HepG2 (cell line): Measurements from ENCODE around the gene ETHE1. TPM values are rescaled to one million over a fixed set of nuclear protein-coding genes. Genes with fewer than 3 reads are reported as not detected.

Experiments
- CC2D1A ChIP-seq: sonication (generic); formaldehyde crosslinking; IDR thresholded peaks from 2 replicates; pipeline ENCODE4 v1.8.1; 2023; ENCODE audit warnings: mild to moderate bottlenecking, missing genetic modification reagents
- FOSL2 ChIP-seq: sonication (generic); formaldehyde crosslinking; IDR thresholded peaks from 2 replicates; pipeline ENCODE4 v1.4.0; 2020; ENCODE audit warnings: missing genetic modification reagents
- GPN1 ChIP-seq: sonication (generic); formaldehyde crosslinking; IDR thresholded peaks from 2 replicates; pipeline ENCODE4 v1.5.1; 2020; ENCODE audit warnings: missing genetic modification reagents, borderline replicate concordance
- GZF1 ChIP-seq: sonication (generic); formaldehyde crosslinking; IDR thresholded peaks from 2 replicates; pipeline ENCODE4 v1.5.1; 2020; ENCODE audit warnings: mild to moderate bottlenecking, missing genetic modification reagents
- HDAC1 ChIP-seq: sonication (generic); formaldehyde crosslinking; IDR thresholded peaks from 2 replicates; pipeline ENCODE4 v1.5.1; 2020; ENCODE audit warnings: mild to moderate bottlenecking, missing genetic modification reagents
- MIXL1 ChIP-seq: IDR thresholded peaks from 2 replicates; pipeline ENCODE4 v1.6.1; 2016
- PPARG ChIP-seq: conservative IDR thresholded peaks from 2 replicates; pipeline ENCODE4 v1.6.1; 2016; ENCODE audit warnings: missing biosample characterization, missing genetic modification reagents
- SRSF9 ChIP-seq: fragments of 200-400 bp; formaldehyde crosslinking; IDR thresholded peaks from 2 replicates; pipeline ENCODE4 v1.6.1; 2018; ENCODE audit warnings: borderline replicate concordance, mild to moderate bottlenecking, low read depth, low read length; ENCODE audit not compliant: insufficient read depth, poor library complexity, severe bottlenecking
- U2AF2 ChIP-seq: fragments of 200-400 bp; formaldehyde crosslinking; IDR thresholded peaks from 2 replicates; pipeline ENCODE4 v1.6.1; 2017; ENCODE audit warnings: low read depth, mild to moderate bottlenecking, low read length
- ZFP1 ChIP-seq: IDR thresholded peaks from 2 replicates; pipeline ENCODE4 v1.6.1; 2016
- ZFP82 ChIP-seq: sonication (generic); formaldehyde crosslinking; IDR thresholded peaks from 2 replicates; pipeline ENCODE4 v1.5.1; 2020; ENCODE audit warnings: mild to moderate bottlenecking, missing genetic modification reagents, borderline replicate concordance
- ZKSCAN8 ChIP-seq: IDR thresholded peaks from 2 replicates; pipeline ENCODE4 v1.6.1; 2016; ENCODE audit warnings: borderline replicate concordance, missing genetic modification reagents, missing compliant biosample characterization
- ZNF44 ChIP-seq: sonication (generic); formaldehyde crosslinking; IDR thresholded peaks from 2 replicates; pipeline ENCODE4 v1.5.1; 2020; ENCODE audit warnings: mild to moderate bottlenecking, missing genetic modification reagents
- ZNF652 ChIP-seq: IDR thresholded peaks from 2 replicates; pipeline ENCODE4 v1.6.1; 2016; ENCODE audit warnings: low read depth, borderline replicate concordance
- ZNF773 ChIP-seq: sonication (generic); formaldehyde crosslinking; IDR thresholded peaks from 2 replicates; pipeline ENCODE4 v1.4.0; 2020; ENCODE audit warnings: missing genetic modification reagents, borderline replicate concordance
- polyA plus RNA-seq, 8 experiments: library from polyadenylated mRNA; depleted of rRNA in 3 of 8; stranded (reverse) in 7 of 8; unstranded in 1 of 8; fragments of >200 nt; fragmentation: Illumina TruSeq in 4 of 8; extraction: Trizol in 4 of 8; gene quantifications; 2 replicates each; pipeline versions ENCODE4 v1.2.1 to v1.2.3, GENCODE V29; 2011 to 2016; ENCODE audit warnings: low read depth in 4 of 8, missing spikeins in 1 of 8, mixed read lengths in 1 of 8; ENCODE audit not compliant: insufficient read depth in 1 of 8
- total RNA-seq, 5 experiments: library from RNA; depleted of rRNA; stranded (reverse); fragments of >200 nt; fragmentation: Illumina TruSeq; extraction: Trizol; gene quantifications; 2 replicates each; pipeline ENCODE4 v1.2.3, GENCODE V29; 2016; ENCODE audit warnings: low read depth in 1 of 5
- TF ChIP-seq, protein P1 (sequence below): IDR thresholded peaks from 2 replicates; pipeline ENCODE4 v1.6.1; 2016; ENCODE audit warnings: low read depth, control low read depth
- TF ChIP-seq, protein P2 (sequence below): sonication (generic); formaldehyde crosslinking; IDR thresholded peaks from 2 replicates; pipeline ENCODE4 v1.4.0; 2020; ENCODE audit warnings: missing genetic modification reagents, borderline replicate concordance
- TF ChIP-seq, protein P3 (sequence below): sonication (generic); formaldehyde crosslinking; IDR thresholded peaks from 2 replicates; pipeline ENCODE4 v1.8.0; 2022; ENCODE audit warnings: mild to moderate bottlenecking, missing genetic modification reagents, moderate library complexity
- TF ChIP-seq, protein P4 (sequence below): conservative IDR thresholded peaks from 2 replicates; pipeline ENCODE4 v1.6.1; 2018; ENCODE audit warnings: missing genetic modification reagents
- TF ChIP-seq, protein P5 (sequence below): sonication (generic); formaldehyde crosslinking; IDR thresholded peaks from 2 replicates; pipeline ENCODE4 v1.5.0; 2020; ENCODE audit warnings: mild to moderate bottlenecking, missing genetic modification reagents
- TF ChIP-seq, protein P6 (sequence below): sonication (generic); formaldehyde crosslinking; IDR thresholded peaks from 2 replicates; pipeline ENCODE4 v1.5.0; 2020; ENCODE audit warnings: missing genetic modification reagents, mild to moderate bottlenecking, borderline replicate concordance

The ETHE1 gene
- total and polyA plus RNA-seq, 2 of the 13 experiments (the other 11 are each of a cell fraction or from before 2014, with no cell fraction given) = 32.5 to 58.4 TPM

DNA sequence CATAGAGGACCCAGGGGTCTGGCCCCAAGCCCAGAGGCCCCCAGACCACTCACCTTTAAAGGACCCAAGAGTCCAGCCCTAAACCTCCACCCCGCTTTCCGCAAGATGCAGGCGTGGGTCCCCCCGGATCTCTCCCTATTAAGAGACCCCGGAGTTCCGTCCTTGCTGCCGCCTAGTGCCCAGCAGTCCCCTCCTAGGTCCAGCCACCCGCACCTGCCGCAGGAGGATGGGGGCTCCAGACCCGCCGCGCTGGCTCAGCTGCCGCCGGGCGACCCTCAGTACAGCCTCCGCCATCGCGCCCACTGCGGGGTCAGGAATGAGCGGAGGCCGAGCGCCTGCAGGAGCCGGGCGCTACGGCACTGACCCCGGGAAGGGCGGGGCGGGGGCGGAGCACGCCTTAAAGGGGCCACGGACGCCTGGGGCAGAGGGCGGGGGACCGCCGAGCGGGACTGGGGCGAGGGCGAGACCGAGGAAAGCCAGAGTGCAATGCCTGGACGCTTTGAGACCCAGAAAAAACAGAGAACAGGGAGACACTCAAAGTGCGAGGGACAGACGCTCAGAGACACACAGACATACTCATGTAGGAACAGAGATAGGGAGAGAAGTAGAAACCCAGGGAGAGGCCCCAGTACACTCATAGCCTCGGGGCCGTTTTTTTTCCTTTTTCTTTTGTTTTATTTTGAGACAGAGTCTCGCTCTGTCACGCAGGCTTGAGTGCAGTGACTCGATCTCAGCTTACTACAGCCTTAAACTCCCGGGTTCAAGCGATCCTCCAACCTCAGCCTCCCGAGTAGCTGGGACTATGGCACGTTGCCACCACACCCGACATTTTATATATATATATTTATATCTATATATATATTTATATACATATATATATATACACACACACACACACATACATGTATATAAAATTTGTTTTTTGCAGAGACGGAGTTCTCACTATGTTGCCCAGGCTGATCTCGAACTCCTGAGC, at the start of gene ETHE1 (continued):
- TF ChIP-seq, protein P1, sequence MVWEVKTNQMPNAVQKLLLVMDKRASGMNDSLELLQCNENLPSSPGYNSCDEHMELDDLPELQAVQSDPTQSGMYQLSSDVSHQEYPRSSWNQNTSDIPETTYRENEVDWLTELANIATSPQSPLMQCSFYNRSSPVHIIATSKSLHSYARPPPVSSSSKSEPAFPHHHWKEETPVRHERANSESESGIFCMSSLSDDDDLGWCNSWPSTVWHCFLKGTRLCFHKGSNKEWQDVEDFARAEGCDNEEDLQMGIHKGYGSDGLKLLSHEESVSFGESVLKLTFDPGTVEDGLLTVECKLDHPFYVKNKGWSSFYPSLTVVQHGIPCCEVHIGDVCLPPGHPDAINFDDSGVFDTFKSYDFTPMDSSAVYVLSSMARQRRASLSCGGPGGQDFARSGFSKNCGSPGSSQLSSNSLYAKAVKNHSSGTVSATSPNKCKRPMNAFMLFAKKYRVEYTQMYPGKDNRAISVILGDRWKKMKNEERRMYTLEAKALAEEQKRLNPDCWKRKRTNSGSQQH = no peak
- TF ChIP-seq SRSF9 (no peak), ZNF773 (CRISPR knock-in tag) (peak; percentile 52; the same call in 1 of the 2 replicates), ZFP1 (CRISPR knock-in tag) (no peak), ZNF44 (CRISPR knock-in tag) (no peak), GZF1 (CRISPR knock-in tag) (no peak), CC2D1A (CRISPR knock-in tag) (no peak), PPARG (CRISPR knock-in tag) (no peak; the same call in 1 of the 2 replicates), ZNF652 (CRISPR knock-in tag) (no peak), FOSL2 (no peak), HDAC1 (CRISPR knock-in tag) (peak; percentile 85), ZFP82 (CRISPR knock-in tag) (no peak), GPN1 (CRISPR knock-in tag) (no peak), U2AF2 (no peak), MIXL1 (CRISPR knock-in tag) (no peak), ZKSCAN8 (CRISPR knock-in tag) (peak; percentile 41; the same call in 1 of the 2 replicates)
- TF ChIP-seq, protein P2, sequence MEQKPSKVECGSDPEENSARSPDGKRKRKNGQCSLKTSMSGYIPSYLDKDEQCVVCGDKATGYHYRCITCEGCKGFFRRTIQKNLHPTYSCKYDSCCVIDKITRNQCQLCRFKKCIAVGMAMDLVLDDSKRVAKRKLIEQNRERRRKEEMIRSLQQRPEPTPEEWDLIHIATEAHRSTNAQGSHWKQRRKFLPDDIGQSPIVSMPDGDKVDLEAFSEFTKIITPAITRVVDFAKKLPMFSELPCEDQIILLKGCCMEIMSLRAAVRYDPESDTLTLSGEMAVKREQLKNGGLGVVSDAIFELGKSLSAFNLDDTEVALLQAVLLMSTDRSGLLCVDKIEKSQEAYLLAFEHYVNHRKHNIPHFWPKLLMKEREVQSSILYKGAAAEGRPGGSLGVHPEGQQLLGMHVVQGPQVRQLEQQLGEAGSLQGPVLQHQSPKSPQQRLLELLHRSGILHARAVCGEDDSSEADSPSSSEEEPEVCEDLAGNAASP (CRISPR knock-in tag) = peak; percentile 54; the same call in 1 of the 2 replicates
- TF ChIP-seq, protein P3, sequence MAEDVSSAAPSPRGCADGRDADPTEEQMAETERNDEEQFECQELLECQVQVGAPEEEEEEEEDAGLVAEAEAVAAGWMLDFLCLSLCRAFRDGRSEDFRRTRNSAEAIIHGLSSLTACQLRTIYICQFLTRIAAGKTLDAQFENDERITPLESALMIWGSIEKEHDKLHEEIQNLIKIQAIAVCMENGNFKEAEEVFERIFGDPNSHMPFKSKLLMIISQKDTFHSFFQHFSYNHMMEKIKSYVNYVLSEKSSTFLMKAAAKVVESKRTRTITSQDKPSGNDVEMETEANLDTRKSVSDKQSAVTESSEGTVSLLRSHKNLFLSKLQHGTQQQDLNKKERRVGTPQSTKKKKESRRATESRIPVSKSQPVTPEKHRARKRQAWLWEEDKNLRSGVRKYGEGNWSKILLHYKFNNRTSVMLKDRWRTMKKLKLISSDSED (CRISPR knock-in tag) = 0 out of 2 replicates have a peak, but pooled peaks have one; percentile 27
- TF ChIP-seq, protein P4, sequence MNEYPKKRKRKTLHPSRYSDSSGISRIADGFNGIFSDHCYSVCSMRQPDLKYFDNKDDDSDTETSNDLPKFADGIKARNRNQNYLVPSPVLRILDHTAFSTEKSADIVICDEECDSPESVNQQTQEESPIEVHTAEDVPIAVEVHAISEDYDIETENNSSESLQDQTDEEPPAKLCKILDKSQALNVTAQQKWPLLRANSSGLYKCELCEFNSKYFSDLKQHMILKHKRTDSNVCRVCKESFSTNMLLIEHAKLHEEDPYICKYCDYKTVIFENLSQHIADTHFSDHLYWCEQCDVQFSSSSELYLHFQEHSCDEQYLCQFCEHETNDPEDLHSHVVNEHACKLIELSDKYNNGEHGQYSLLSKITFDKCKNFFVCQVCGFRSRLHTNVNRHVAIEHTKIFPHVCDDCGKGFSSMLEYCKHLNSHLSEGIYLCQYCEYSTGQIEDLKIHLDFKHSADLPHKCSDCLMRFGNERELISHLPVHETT (CRISPR knock-in tag) = no peak
- TF ChIP-seq, protein P5, sequence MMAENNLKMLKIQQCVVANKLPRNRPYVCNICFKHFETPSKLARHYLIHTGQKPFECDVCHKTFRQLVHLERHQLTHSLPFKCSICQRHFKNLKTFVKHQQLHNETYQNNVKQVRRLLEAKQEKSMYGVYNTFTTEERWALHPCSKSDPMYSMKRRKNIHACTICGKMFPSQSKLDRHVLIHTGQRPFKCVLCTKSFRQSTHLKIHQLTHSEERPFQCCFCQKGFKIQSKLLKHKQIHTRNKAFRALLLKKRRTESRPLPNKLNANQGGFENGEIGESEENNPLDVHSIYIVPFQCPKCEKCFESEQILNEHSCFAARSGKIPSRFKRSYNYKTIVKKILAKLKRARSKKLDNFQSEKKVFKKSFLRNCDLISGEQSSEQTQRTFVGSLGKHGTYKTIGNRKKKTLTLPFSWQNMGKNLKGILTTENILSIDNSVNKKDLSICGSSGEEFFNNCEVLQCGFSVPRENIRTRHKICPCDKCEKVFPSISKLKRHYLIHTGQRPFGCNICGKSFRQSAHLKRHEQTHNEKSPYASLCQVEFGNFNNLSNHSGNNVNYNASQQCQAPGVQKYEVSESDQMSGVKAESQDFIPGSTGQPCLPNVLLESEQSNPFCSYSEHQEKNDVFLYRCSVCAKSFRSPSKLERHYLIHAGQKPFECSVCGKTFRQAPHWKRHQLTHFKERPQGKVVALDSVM (CRISPR knock-in tag) = peak; percentile 90
- TF ChIP-seq, protein P6, sequence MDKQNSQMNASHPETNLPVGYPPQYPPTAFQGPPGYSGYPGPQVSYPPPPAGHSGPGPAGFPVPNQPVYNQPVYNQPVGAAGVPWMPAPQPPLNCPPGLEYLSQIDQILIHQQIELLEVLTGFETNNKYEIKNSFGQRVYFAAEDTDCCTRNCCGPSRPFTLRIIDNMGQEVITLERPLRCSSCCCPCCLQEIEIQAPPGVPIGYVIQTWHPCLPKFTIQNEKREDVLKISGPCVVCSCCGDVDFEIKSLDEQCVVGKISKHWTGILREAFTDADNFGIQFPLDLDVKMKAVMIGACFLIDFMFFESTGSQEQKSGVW = no peak
